Osteoblast (primary cell): ENCODE results near the gene TAF1L. TPM values are rescaled to one million over a fixed set of nuclear protein-coding genes. Genes with fewer than 3 reads are reported as not detected.

Source experiments
- total RNA-seq: library from RNA; depleted of rRNA; stranded (reverse); fragments of >200 nt; gene quantifications from 2 replicates; pipeline ENCODE4 v1.2.3, GENCODE V29; 2012

Gene TAF1L
- total RNA-seq, 1 donor, result not detected

Other genes starting within 250 kb of the TAF1L start
- 10.3 and 12.7 TPM in 2 replicates for gene RIGI, start 109.5 kb downstream of the TAF1L start, total RNA-seq
- gene SMIM27, start 83.3 kb downstream of the TAF1L start, total RNA-seq, result 1.8 and 2.9 TPM in 2 replicates
- 32.1 and 33.7 TPM in 2 replicates for gene TOPORS, start 83.1 kb downstream of the TAF1L start, total RNA-seq
- 24.2 and 37.1 TPM in 2 replicates for gene NDUFB6, start 62.5 kb downstream of the TAF1L start, total RNA-seq
- gene TMEM215, start 147.9 kb upstream of the TAF1L start, total RNA-seq, result not detected in 2 replicates